K562 (cell line): ENCODE results near the gene TP53BP1. TPM values are rescaled to one million over a fixed set of nuclear protein-coding genes. Genes with fewer than 3 reads are reported as not detected.

Experiments
- BCOR ChIP-seq: fragments of 450-650 bp; IDR thresholded peaks from 2 replicates; pipeline ENCODE4 v1.6.1; 2016
- CHD4 ChIP-seq: fragments of 200-600 bp; sonication (generic); IDR thresholded peaks from 3 replicates; pipeline ENCODE4 v1.6.1; 2012; ENCODE audit warnings: low read depth, mild to moderate bottlenecking, mixed read lengths, low read length, inconsistent platforms; ENCODE audit not compliant: insufficient read depth, insufficient replicate concordance, poor library complexity, severe bottlenecking
- EP400 ChIP-seq: fragments of 450-650 bp; IDR thresholded peaks from 2 replicates; pipeline ENCODE4 v1.6.1; 2017; ENCODE audit warnings: antibody characterized with exemption, mild to moderate bottlenecking, moderate library complexity
- ETS2 ChIP-seq: IDR thresholded peaks from 2 replicates; pipeline ENCODE4 v1.6.1; 2016; ENCODE audit warnings: borderline replicate concordance, missing genetic modification characterization, mild to moderate bottlenecking, moderate library complexity, missing compliant biosample characterization; ENCODE audit not compliant: poor library complexity, severe bottlenecking
- MIER1 ChIP-seq: fragments of 450-650 bp; IDR thresholded peaks from 2 replicates; pipeline ENCODE4 v1.6.1; 2016; ENCODE audit warnings: antibody characterized with exemption, mild to moderate bottlenecking, low read depth
- NBN ChIP-seq: fragments of 450-650 bp; IDR thresholded peaks from 2 replicates; pipeline ENCODE4 v1.6.1; 2016; ENCODE audit warnings: low read depth, mild to moderate bottlenecking
- SLC30A9 ChIP-seq: fragments of 250-450 bp; sonication (Bioruptor Pico); IDR thresholded peaks from 2 replicates; pipeline ENCODE4 v1.8.0; 2022; ENCODE audit warnings: mild to moderate bottlenecking, moderate library complexity
- ZBTB7A ChIP-seq: IDR thresholded peaks from 2 replicates; pipeline ENCODE4 v1.6.1; 2011; ENCODE audit warnings: low read depth, mild to moderate bottlenecking, low read length, moderate library complexity, borderline replicate concordance; ENCODE audit not compliant: control insufficient read depth
- ZKSCAN1 ChIP-seq: fragments of 150-350 bp; IDR thresholded peaks from 2 replicates; pipeline ENCODE4 v1.6.1; 2016; ENCODE audit warnings: low read depth, low read length
- ZNF217 ChIP-seq: sonication (generic); formaldehyde crosslinking; IDR thresholded peaks from 2 replicates; pipeline ENCODE4 v1.8.0; 2022; ENCODE audit warnings: mild to moderate bottlenecking, missing genetic modification reagents
- ZNF224 ChIP-seq: sonication (generic); formaldehyde crosslinking; IDR thresholded peaks from 2 replicates; pipeline ENCODE4 v1.8.0; 2022; ENCODE audit warnings: mild to moderate bottlenecking, missing genetic modification reagents
- polyA plus RNA-seq, 8 experiments: library from polyadenylated mRNA; depleted of rRNA in 4 of 8; stranded (reverse) in 5 of 8; unstranded in 3 of 8; fragments of >200 nt; fragmentation: Nextera tagmentation in 2 of 8; fragmentation: Illumina TruSeq in 1 of 8; extraction: Ambion mirVana in 2 of 8; extraction: Trizol in 1 of 8; gene quantifications; 2 replicates each; pipeline versions ENCODE4 v1.2.1 to v1.2.3, GENCODE V29; 2011 to 2014; ENCODE audit warnings: inconsistent platforms in 1 of 8, missing spikeins in 1 of 8
- total RNA-seq, 7 experiments: library from RNA; depleted of rRNA in 6 of 7; stranded (reverse); fragments of >200 nt in 6 of 7; fragmentation: Illumina TruSeq in 2 of 7; extraction: Trizol in 2 of 7; gene quantifications; 2 replicates each; pipeline versions ENCODE4 v1.2.1 to v1.2.3, GENCODE V29; 2011 to 2021; ENCODE audit warnings: low replicate concordance in 1 of 7
- TF ChIP-seq, protein P1 (sequence below): fragments of 450-650 bp; IDR thresholded peaks from 2 replicates; pipeline ENCODE4 v1.6.1; 2018; ENCODE audit warnings: mild to moderate bottlenecking, low read depth; ENCODE audit not compliant: partially characterized antibody
- TF ChIP-seq, protein P2 (sequence below), 2 experiments: fragments of 450-650 bp; formaldehyde crosslinking in 1 of 2; IDR thresholded peaks; 2 replicates each; pipeline versions ENCODE4 v1.4.0 to v1.6.1; 2014 to 2020; ENCODE audit warnings: mild to moderate bottlenecking in 2 of 2, borderline replicate concordance in 1 of 2, low read depth in 1 of 2
- TF ChIP-seq, protein P3 (sequence below), 3 experiments: fragments of 200-800 bp in 1 of 3; sonication (Bioruptor generic) in 1 of 3; sonication (generic) in 1 of 3; formaldehyde crosslinking in 1 of 3; IDR thresholded peaks; 2 replicates each; pipeline versions ENCODE4 v1.6.1 to v1.8.0; 2016 to 2022; ENCODE audit warnings: mild to moderate bottlenecking in 2 of 3, missing compliant biosample characterization in 2 of 3, missing genetic modification characterization in 2 of 3, missing genetic modification reagents in 1 of 3

Gene TP53BP1
- total and polyA plus RNA-seq, 9 of the 15 experiments (the other 6 are each of a cell fraction or from before 2014, with no cell fraction given) = 5.7 to 63.3 (median 30.9) TPM

DNA sequence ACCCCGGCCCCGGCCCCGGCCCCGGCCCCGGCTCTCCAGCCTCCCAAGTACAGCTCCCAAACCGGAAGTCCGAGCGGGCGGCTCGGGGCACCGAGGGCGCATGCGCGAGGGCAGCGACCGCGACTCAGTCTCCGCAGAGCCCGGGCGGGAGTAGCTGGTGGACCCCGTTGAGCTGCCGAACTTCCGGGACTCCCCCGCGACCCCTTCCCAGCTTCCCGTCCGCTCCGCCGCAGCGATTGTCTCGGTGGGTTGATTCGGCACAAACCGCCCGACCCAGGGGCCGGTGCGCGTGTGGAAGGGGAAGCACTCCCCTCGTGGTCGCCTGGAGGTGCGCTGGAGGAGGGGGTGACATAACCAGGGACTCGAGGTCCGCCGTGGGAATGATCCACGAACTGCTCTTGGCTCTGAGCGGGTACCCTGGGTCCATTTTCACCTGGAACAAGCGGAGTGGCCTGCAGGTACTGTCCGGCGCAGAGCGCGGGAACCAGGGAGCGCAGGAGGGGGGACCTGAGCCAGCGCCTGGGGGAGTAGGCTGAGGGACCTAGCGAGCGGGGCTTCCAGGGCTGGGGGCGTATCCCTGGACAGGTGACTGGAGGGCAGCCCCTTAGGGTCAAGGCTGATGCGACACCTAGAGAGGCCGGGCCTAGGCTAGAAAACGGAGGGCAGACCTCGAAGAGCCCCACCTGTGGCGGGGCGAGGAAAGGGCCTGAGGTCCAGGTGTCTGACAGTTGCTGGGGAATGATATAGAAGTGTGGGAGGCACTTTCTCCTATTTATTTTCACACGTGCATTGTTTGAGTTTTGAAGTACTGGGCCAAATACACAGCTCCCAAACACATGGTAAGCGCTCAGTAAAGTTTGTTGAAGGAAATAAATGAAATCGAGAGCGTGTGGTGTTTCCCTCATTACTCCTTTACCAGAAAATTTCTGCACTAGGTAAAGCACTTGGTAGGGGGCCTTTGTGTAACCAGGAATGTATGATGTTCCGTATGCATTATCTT, 121.7 kb downstream of the TP53BP1 start, which contains the start of the genes TUBGCP4 and ZSCAN29 (continued):
- TF ChIP-seq, protein P1, sequence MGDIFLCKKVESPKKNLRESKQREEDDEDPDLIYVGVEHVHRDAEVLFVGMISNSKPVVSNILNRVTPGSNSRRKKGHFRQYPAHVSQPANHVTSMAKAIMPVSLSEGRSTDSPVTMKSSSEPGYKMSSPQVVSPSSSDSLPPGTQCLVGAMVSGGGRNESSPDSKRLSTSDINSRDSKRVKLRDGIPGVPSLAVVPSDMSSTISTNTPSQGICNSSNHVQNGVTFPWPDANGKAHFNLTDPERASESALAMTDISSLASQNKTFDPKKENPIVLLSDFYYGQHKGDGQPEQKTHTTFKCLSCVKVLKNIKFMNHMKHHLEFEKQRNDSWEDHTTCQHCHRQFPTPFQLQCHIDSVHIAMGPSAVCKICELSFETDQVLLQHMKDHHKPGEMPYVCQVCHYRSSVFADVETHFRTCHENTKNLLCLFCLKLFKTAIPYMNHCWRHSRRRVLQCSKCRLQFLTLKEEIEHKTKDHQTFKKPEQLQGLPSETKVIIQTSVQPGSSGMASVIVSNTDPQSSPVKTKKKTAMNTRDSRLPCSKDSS = no peak
- TF ChIP-seq ZNF224 (CRISPR knock-in tag) = no peak
- TF ChIP-seq BCOR = no peak
- TF ChIP-seq, protein P2, sequence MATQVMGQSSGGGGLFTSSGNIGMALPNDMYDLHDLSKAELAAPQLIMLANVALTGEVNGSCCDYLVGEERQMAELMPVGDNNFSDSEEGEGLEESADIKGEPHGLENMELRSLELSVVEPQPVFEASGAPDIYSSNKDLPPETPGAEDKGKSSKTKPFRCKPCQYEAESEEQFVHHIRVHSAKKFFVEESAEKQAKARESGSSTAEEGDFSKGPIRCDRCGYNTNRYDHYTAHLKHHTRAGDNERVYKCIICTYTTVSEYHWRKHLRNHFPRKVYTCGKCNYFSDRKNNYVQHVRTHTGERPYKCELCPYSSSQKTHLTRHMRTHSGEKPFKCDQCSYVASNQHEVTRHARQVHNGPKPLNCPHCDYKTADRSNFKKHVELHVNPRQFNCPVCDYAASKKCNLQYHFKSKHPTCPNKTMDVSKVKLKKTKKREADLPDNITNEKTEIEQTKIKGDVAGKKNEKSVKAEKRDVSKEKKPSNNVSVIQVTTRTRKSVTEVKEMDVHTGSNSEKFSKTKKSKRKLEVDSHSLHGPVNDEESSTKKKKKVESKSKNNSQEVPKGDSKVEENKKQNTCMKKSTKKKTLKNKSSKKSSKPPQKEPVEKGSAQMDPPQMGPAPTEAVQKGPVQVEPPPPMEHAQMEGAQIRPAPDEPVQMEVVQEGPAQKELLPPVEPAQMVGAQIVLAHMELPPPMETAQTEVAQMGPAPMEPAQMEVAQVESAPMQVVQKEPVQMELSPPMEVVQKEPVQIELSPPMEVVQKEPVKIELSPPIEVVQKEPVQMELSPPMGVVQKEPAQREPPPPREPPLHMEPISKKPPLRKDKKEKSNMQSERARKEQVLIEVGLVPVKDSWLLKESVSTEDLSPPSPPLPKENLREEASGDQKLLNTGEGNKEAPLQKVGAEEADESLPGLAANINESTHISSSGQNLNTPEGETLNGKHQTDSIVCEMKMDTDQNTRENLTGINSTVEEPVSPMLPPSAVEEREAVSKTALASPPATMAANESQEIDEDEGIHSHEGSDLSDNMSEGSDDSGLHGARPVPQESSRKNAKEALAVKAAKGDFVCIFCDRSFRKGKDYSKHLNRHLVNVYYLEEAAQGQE (IDR thresholded peaks at IDR 0.05; ENCODE audit: borderline replicate concordance) = peak; percentile 26; the same call in 1 of the 2 replicates
- TF ChIP-seq, protein P2 (CRISPR knock-in tag; IDR thresholded peaks at IDR 0.05; ENCODE audit: low read depth) = no peak
- TF ChIP-seq EP400 = peak; percentile 89
- TF ChIP-seq MIER1 = 0 out of 2 replicates have a peak, but pooled peaks have one; percentile 63
- TF ChIP-seq SLC30A9 (CRISPR knock-in tag) = no peak
- TF ChIP-seq ZKSCAN1 = no peak
- TF ChIP-seq ZBTB7A = peak; percentile 73; the same call in 1 of the 2 replicates
- peak; percentile 67 for TF ChIP-seq NBN
- TF ChIP-seq, protein P3, sequence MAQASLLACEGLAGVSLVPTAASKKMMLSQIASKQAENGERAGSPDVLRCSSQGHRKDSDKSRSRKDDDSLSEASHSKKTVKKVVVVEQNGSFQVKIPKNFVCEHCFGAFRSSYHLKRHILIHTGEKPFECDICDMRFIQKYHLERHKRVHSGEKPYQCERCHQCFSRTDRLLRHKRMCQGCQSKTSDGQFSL (CRISPR knock-in tag; IDR thresholded peaks at IDR 0.05) = peak; percentile 65; the same call in 1 of the 2 replicates
- TF ChIP-seq, protein P3 (tag; IDR thresholded peaks at IDR 0.05) = no peak
- no peak for TF ChIP-seq CHD4
- no peak for TF ChIP-seq ETS2 (tag)
- no peak for TF ChIP-seq ZNF217 (CRISPR knock-in tag)
